ENCODE results near the gene MAP3K2.

DNA sequence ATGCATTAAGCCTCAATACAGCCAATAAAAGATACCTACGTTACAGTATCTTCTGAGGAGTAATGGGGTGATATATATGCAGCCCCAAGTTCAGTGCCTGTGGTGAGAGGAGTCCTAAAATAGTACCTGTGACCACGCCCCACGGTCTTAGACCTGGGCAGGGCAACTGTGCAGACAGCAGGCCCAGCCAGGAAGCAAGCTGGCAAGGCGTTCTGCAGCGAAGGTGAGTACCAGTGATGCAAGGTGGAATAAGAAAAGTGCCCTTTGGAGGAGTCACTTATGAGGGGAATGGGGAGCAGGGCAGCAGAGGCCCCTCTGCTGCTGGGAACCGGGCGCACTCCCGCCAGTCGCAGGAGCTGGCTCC, 12.7 kb upstream of the MAP3K2 start:
- TF ChIP-seq POLR2A (IDR thresholded peaks at IDR 0.05) (no peak), CTCF (IDR thresholded peaks at IDR 0.05) (no peak), EP300 (IDR thresholded peaks at IDR 0.05) (no peak)
